ENCODE data around the gene THBS2.
"Not testable (repeated sequence)": the region's sequence is repeated elsewhere in the genome, so short reads cannot be mapped to it uniquely, and the experiment has no call there.

Gene THBS2

DNA sequence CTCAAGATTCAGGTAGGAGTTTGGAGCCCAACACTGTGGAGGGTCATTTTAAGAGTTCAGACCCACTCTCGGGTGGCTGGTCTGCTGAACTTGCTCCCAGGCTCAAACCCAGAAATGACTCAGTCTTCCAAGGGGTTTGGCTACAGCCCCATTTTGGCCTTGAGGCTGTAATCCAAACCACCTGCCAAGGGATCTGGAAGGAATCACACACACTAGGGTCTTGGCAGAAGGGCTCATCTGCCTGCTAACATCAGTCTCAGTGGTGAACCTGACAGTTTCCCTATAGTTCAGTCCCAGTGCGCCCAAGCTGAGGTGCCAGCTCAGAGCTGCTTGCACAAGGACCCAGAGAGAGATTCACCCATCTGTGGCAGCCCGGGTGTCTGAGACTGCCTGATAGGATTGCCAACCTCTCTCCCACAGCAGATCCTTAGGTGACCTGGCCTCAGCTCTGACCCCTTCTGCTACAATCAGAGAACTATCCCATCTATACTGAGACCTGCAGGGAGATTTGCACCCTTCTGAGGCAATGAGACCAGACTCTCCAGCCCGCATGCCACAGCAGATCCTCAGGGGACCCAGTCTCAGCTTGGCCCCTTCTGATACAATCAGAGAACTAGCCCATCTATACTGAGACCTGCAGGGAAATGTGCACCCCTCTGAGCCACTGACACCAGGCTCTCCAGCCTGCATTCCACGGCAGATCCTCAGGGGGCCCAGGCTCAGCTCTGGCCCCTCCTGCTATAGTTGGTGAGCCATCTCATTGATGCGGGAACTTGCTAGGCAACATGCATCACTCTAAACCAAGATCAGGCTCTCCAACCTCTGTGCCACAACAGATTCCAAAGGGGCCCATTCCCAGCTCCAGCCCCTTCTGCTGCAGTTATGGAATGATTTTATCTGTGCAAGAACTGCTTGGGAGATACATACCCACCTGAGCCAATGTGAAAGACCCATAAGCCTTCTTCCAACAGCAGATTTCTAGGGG, 48.2 kb downstream of the THBS2 start:
- DNase-seq = no peak

DNA sequence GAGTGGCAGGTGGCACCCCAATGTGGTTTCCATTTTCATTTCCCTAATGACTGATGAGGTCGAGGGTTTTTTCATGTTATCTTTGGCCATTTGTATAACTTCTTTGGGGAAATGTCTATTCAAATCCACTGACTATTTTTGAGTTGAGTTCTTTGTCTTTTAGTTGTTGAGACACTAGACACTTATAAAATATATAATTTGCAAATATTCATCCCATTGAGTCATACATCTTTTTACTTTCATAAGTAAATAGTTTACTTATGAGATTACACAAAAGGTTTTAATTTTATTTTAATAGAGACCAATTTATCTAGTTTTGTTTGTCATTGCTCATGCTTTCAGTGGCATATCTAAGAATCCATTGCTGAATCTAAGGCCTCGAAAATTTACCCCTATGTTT, 49.5 kb downstream of the THBS2 start:
- DNase-seq = no peak

DNA sequence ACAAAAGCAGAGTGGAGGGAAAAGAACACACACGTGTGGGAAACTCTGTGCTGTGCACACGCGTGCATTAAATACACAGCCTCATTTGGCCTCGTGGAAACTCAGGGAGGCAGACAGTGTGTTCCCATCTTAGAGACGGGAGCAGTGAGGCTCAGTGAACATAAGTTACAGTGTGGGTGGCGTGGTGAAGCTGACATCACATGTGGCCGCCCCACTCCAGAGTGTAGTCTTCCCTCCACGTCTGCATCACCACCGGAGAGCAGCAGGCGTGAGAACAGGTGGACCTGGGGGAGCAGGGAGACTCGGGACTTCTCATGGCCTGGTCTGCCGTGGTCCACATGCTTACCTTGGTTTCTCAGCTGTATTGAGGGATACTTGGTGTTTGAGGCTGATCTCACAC, 51.7 kb downstream of the THBS2 start:
- DNase-seq = no peak

DNA sequence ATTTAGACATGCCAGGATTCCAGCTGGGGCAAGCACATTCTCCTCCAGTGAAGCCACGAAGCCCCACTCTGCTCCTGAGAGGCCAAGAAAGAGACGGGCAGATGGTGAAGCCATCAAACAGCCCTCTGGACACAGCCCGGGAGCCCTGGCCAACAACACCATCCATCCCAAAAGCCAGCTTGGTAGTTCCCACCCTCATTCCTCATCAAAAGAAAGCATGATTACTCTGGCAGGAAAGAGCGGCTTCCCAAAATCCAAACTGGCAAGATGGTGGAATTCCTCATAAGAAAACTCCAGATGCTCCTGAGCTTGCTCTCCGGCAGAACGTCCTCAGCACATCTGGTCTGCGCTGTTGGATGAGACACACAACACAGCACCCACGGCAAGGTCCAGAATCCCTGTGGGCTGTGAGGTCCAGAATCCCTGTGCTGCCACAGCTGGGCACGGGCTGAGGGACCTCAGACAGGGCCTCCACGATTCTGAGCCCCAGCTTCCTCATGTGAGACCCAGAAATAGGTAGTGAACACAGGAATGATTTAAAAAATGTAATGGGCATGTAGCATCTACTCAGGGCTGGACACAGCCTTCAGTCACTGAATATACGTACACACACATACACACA, 52.6 kb downstream of the THBS2 start:
- DNase-seq = no peak

DNA sequence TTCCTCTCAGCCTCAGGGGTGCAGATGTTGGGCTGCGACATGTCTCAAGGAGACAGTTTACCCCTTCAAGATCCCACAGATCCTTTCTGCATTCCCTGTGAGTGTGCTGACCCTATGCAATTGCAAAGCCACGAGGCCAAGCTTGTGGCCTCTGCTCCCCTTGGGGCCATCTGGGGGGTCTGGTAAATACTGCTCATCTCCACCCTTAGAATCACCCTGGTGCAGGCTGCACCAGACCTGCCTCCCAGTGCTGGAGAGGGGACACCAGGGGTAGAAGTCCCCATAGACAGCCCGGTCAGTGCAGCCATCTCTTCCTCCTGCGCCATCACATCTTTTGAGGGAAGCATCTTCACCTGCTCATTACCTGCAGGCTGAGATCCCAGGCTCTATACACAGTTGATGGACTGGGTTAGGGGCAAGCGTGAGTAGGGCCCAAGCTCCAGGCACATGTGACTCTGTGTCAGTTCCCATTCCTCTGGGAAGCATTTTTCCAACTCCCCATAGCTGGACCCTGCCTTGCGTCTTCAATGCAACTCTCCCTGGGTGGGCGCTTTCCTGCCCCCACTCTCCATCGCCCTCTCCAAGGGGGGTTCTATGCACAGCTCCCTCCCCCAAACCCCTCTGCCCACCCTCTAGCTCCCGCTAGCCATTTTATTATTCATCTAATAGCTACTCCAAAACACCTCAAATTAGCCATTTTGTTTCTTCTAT, 53.9 kb downstream of the THBS2 start:
- DNase-seq = no peak

DNA sequence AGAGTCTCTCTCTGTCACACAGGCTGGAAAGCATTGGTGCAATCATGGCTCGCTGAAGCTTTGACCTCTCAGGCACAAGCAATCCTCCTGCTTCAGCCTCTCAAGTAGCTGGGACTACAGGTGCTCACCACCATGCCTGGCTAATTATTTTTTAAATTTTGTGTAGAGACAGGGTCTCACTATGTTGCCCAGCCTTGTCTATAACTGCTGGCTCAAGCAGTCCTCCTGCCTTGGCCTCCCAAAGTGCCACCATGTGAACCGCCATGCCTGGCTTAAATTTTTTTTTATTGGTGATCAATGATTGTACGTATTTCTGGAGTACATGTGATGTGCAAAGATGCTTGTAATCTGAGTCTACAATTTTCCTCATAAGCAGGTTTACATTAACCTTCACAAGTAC, 54.8 kb downstream of the THBS2 start:
- no peak for DNase-seq

DNA sequence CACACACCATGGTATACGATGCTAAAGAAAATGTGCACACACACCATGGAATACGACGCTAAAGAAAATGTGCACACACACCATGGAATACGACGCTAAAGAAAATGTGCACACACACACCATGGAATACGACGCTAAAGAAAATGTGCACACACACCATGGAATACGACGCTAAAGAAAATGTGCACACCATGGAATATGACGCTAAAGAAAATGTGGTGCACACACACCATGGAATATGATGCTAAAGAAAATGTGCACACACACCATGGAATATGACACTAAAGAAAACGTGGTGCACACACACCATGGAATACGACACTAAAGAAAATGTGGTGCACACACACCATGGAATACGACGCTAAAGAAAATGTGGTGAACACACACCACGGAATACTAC, 55.7 kb downstream of the THBS2 start:
- not testable (repeated sequence) for DNase-seq

DNA sequence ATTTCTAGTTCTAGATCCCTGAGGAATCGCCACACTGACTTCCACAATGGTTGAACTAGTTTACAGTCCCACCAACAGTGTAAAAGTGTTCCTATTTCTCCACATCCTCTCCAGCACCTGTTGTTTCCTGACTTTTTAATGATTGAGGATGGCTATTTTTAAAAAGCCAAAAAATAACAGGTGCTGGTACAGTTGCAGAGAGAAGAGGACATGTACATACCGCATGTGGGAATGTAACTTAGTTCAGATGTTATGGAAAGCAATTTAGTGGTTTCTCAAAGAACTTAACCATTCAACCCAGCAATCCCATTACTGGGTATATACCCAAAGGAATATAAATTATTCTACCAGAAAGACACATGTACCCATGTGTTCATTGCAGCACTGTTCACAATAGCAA, 57.4 kb downstream of the THBS2 start:
- DNase-seq = not testable (repeated sequence)

DNA sequence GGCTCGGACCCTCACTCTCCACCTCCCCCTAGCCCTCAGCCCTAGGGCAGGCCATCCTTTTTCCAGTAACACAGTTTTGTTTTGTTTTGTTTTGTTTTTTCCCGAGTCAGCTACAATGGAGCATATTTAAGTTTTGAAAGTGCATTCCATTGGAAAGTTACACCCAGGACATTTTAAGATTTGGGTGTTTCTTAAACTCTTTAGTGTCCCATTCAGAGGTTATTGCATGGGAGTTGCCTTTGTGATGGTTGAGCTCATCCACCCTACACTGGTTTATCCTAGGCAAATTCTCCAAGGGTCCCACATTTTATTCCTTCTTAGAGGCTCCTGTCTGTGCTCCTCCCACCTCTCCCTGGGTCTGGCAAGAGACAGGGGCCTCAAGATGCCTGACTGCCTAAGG, 58.9 kb downstream of the THBS2 start:
- no peak for DNase-seq

DNA sequence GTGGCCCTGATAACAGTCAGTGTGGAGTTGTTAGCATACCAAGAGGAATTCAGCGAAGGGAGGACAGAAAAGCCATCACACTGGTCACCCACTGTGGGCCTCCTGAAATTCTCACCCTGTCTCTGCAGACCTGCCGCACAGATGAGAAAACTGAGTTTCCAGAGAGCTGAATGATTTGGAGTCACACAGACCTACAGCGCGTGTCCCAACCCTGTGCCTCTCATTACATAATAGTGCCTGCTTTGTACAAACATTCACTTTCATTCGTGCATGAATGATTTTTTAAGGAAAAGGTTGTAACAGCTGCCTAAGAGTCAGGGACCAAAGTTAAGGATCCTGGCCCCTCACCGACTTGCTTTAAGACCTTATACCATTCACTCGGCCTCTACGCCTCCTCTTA, 62.7 kb downstream of the THBS2 start:
- DNase-seq = no peak

DNA sequence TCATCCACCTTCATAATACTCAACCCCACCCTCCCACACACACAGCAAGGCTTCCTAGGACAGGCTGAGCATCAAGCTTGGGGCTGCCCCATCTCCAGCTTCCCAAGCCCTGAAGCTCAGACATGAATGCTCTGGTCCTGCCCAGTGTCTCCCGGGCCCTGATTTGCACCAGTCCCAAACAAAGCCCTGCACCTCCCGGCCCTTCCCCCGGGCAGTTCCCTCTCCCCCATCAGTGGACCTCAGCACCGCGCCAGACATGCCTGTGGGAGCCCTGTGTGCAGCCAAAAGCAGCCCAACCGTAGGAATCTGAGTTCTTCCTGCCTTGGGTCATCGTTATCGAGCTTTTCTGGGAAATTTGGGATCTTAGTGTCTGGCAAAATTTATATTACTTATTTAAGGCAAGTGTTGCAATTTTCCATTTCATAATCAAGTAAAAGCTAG, 63.5 kb downstream of the THBS2 start:
- no peak for DNase-seq

DNA sequence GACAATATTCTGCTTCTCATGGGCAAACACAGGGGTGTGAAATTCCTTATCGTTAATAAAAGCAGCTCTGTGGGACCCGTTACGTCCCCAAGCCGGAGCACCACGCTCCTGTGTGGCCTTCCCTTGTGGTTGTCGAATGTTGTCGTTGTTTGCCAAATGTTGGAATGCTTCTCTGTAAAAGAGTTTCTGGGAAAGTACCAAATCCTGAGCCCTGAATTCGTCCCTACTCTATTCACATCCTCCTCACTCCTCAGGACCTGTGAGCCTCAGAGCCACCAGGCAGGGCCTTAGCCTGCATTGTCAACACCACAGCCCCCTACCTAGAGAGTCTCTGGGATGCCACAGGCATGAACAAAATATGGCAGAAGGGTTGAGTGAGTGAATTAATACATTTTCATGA, 64.0 kb downstream of the THBS2 start:
- DNase-seq = no peak

DNA sequence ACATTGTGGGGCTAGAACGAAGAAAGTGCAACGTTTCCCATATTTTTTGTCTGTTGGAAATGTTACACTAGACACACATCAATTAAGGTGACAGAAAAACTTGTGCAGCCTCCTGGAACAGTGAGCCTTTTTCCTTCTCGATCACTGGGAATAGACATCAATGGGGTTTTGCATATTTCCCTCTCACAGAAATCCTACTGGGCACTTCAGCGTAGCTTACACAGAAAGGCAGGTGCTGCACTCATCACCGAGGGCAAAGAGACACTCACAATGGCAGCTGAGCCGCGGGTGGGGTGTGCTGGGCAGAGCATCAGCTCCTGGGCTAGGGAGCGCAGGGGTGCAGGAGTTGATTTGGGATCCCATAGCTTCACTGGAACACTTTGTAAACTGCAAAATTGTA, 64.5 kb downstream of the THBS2 start:
- DNase-seq = no peak

DNA sequence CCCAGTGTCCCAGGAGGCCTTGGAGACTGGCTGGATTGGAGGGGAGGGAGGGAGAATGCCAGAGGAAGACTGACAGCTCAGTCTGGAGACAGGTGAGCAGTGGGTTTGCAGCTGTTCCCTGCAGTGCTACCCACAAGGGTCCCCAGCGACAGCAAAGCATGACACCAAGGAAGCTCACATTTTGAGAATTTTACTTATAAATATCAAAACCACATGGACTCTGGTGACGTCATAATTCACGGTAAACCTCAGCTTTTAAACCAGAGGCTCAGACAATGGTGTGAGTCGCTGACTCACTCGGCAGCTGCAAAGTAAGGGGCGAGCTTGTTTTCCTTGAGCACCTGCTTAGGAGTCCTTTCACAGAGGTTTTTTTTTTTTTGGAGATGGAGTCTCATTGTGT, 65.2 kb downstream of the THBS2 start:
- DNase-seq = no peak

DNA sequence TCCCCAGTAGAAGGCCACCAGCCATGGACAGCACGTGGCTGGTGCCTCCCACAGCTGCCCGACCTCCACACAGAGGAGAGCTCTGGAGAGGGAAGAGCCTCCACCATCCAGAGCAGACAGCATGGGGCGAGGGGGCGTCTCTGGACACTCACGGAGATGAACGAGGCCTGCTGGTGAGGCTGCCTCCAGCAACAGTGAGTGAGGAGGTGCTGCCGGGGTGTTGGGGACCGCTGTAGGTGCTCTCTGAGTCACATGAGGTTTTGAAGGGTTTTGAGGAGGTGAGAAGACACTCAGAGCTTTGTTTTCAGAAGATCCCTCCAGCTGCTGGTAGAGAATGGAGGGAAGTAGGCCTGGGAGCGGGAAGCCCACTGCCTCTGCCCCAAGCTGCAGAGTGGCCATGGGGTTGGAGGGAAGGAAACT, 65.6 kb downstream of the THBS2 start:
- no peak for DNase-seq

DNA sequence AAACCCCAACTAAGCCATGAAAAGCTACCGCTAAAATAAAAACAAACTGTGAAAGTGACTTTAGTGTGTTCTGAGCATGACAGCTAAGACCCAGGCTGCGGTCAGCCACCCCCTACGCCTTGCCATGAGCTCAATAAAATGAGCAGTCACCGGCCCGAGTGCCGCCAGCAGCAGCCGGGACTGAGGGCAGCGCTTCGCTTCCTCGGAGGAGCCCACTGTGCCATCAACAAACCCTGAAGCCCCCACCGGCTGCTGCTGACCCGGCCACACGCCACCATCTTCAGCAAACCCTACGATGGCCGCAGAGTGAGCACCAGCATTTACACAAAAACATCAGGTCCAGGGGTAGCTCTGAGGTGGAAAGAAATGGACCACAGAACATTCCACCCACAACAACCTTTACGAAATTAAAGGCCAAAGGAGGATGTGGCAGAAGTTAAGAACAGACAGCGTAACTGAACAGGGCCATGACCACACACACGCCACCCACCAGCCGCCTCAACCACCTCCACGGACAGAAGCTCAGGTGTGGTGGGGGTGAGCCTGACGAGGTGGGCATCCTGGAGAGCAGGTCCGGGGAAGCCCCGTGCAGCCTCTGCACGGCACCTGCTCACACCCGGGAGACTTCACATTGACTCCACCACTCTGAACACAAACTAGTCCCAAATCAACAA, 67.0 kb downstream of the THBS2 start:
- no peak for DNase-seq

DNA sequence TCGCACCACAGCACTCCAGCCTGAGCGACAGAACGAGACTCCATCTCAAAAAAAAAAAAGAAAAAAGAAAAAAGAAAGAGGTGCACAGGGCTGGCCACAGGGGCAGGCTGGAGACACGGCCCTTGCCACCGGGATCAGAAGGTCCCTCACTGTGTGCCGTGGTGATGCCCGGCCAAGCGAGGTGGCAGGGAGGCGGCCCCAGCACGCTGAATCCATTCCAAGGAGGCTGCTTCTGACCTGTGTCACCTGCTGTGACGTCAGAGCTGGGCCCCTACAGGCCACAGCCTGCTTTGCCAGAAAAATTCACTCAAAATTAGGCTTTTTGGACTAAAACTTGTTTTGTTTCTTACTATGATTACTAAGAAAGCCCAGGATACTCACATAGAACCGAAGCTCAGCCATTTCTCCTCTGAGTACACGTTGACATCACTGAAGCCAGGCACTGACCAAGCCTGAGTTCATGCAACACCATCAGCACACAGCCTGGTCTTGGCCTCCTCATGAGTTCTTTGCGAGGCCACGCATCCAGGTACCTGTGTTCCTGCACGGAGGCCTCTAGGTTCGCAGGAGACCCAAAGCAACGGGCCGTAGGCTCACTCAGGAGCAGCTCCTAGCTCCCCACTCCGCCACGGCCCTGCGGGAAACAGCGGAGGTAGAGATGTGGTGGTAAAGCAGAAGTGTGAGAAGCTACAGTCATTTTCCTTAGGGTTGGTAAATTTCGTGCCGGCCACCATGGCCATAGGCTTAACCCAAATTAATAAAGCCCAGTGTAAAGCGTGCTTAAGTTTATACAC, 67.8 kb downstream of the THBS2 start:
- no peak for DNase-seq

DNA sequence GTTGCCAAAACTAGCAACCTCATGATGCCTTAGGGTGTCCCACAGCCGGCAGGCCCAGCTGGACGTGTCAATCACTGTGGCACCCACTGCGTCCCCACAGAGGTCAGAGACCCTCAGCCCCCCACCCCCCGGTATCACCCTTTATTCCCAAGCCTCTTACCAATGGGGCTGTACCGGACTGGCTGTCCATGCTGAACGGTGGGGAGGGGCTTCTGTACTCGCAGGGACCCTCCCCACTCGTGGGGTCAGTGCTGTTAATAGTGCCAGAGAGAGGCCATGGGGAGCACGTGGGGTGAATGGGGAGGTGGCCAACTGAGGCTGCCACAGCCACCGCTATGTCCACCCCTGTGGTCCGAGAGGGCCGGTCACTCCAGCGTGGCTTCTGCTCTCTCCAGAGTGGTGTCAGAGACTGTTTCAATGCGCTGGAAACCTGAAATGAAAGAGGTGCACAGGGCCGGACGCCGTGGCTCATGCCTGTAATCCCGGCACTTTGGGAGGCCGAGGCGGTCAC, 68.6 kb downstream of the THBS2 start:
- no peak for DNase-seq

DNA sequence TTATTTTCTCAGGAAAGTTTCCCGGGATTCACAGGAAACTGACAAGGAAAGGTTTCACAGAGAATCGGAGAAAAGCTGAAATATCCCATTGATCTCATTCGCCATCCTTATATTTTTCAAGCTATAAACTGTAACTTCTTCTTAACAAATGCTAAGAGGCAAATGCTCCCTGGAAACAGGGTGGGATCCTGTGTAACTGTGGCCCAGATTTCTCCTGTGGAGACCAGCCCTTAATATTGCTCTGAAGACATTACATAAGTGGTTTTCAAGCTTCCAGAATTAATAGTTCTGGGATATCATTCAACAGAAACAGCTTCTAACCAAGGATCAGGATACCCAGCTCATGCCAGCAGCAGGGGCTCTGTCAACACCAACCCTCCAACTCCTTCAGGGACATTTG, 69.2 kb downstream of the THBS2 start:
- DNase-seq = no peak

DNA sequence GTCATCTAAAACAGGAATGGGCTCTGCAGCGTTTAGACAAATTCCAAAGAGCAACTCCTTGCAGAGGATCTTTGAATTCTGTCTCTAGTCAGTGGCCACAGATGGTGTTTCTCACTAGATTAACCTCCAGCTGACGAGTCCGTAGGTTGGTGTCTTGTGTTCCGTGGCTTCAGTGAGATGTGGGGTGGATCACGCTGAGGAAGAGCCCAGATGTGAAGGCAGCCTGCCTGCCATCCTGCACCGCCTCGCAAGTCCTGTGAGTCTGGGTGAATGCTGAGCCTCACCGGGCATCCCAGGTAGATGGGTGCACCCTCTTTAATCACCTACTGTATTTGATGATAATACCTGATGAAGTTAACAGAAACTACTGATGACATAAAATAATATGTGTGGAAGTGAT, 70.4 kb downstream of the THBS2 start:
- no peak for DNase-seq

DNA sequence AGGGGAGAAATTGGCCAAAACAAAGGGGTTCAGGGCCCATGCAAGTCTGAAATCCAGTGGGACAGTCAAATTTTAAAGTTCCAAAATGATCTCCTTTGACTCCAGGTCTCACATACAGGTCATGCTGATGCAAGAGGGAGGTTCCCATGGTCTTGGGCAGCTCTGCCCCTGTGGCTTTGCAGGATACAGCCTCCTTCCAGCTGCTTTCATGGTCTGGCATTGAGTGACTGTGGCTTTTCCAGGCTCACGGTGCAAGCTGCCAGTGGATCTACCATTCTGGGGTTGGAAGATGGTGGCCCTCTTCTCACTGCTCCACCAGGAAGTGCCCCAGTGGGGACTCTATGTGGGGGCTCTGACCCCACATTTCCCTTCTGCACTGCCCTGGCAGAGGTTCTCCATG, 73.8 kb downstream of the THBS2 start:
- DNase-seq = not testable (repeated sequence)
